GM18517 (cell line): ENCODE data around the gene PDE4B.
"Not testable (repeated sequence)": the region's sequence is repeated elsewhere in the genome, so short reads cannot be mapped to it uniquely, and the experiment has no call there.

Experiments used
- ATAC-seq: cut with Tn5 transposase; IDR thresholded peaks from one replicate; pipeline ENCODE4 v1.9.1; 2021; ENCODE audit warnings: mild to moderate bottlenecking, moderate library complexity; ENCODE audit not compliant: unreplicated experiment

Gene PDE4B

DNA sequence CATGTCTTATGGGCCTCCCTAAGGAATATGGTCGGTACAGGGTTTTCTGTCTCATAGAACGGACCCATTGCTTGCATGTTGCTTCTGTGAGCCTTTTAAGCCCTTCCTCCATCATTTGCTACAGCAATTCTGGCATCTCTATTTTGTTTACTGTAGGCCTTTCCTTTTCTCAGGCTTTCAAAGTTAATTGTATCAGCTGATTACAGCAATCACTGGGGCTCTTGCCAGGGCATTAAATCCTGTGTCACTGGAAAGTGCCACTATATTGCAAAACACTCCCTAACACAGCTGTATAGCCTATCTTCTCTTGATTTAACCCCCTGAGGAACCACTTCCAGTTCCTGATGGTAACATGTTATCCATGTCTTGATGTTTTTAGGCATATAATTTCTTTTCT is 156.5 kb downstream of the PDE4B start:
- no peak for ATAC-seq

- no peak for ATAC-seq
These were observed 157.2 kb downstream of the PDE4B start for GRCh38 chr1:65949933-65950332.

GRCh38 chr1:65952696-65953095 is 160.0 kb downstream of the PDE4B start:
- ATAC-seq = no peak

DNA sequence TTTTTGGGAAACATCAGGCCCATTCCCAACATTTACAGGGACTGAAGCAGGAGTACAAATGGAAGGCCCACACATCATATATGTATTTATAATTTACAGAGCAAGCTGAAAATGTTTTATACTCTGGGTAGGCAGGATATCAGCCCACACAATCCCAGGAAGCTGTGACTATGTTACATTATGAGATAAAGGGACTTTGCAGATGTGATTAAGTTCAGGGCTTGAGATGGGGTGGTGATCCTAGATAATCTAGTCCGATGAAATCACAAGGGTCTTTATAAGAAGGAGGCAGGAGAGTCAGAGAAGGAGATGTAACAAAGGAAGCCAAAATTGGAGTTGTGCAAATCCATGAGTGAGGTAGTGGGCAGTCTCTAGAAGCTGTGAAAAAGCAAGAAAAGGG is 160.5 kb downstream of the PDE4B start:
- ATAC-seq = no peak

DNA sequence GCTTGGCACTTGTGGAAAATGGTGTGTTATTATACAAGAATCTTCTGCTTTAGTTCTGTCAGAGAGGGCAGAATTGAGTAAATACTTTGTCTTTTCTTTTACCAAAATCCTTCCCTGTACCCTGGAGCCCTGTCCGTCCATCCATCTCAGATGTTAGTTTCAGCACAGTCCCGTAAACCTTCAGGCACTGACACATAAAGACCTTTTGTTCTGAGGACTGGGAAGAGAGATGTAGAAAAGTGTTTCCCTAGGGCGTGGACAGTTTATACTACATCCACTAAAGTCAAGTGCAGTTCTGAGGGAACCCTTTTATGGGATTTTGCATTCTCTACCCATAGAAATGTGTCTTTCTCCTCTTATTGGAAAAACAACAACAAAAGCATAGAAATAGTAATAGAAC is 162.4 kb downstream of the PDE4B start:
- no peak for ATAC-seq

GRCh38 chr1:65955503-65955902 is 162.8 kb downstream of the PDE4B start:
- ATAC-seq = no peak

DNA sequence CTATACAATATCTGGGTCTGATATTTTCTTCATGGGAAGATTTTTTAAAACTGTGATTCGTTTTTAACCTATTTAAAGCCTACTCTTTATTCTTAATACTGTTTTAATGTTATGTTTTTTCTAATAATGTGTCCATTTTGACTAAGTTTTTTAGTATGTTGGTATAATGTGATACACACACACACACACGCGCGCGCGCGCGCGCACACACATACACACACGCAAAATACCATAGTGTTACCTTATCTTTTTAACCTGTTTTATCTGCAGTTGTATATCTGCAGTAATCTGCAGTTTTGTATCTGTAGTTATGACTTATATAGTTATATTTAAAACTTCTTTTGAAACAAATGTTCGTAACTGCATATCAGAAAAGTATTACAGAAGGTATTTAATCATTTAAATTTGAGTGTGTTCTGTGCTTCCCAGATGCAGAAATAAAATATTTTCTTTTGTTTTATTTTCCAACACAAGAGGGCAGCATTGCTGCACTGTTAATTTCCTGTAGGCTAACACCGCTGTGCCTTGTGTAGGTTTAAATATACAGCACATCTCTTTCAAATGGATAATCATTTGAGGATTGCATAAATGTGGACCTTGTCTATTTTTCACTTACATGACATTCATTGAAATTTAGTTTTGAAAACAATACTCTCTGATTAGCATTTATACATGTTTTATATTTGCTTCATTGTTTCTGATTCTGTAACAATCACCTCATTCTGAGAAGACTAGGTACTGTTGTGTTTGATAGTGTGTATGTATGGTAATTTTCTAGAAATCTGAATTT is 166.1 kb downstream of the PDE4B start:
- ATAC-seq = peak; percentile 82

DNA sequence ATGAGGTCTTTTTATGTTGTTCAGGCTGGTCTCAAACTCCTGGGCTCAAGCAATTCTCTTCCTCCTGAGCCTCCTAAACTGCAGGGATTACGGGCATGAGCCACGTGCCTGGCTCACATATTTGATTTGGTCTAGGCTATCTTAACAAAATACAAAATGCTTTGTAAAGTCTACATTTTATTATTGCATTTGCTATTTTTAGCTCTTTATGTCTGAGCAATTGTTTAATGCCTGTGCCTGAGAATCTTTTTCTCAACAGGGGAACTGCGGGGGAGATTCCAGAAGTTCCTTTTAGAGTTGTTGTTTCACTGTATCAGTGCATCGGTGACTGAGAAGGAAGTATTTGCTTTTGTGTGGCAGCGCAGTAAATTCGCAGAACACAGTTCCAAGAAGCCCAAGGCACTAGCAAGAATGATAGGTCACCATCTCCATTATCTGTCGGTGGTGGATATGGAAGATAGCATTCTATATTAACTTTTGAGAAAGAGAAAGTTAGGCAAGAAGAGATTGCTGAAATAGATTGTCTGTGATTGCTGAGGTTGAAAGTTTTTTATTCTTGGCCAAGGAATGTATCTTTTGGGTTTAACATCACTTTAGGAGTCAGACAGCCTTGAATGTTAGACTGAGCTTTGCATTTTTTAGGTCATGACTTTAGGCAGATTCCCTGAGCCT is 167.3 kb downstream of the PDE4B start:
- ATAC-seq = no peak

GRCh38 chr1:65963156-65963888 is 170.6 kb downstream of the PDE4B start:
- ATAC-seq = no peak

- ATAC-seq = no peak
These were observed 171.4 kb downstream of the PDE4B start for GRCh38 chr1:65964123-65964522.

- ATAC-seq = no peak
These were observed 172.7 kb downstream of the PDE4B start for GRCh38 chr1:65965112-65965996.

- not testable (repeated sequence) for ATAC-seq
These were observed 174.8 kb downstream of the PDE4B start for GRCh38 chr1:65967492-65967891.

- no peak for ATAC-seq
These were observed 178.9 kb downstream of the PDE4B start for GRCh38 chr1:65971547-65971946.

DNA sequence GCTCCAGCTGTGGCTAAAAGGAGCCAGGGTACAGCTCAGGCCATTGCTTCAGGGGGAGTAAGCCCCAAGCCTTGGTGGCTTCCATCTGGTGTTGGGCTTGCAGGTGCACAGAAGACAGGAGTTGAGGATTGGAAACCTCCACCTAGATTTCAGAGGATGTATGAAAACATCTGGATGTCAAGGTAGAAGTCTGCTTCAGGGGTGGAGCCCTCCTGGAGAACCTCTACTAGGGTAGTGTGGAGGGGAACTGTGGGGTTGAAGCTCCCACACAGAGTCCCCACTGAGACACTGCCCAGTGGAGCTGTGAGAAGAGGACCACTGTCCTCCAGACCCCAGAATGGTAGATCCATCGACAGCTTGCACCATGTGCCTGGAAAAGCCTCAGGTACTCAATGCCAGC is 183.0 kb downstream of the PDE4B start:
- ATAC-seq = no peak

- ATAC-seq = no peak
These were observed 186.7 kb downstream of the PDE4B start for GRCh38 chr1:65979136-65980044.

DNA sequence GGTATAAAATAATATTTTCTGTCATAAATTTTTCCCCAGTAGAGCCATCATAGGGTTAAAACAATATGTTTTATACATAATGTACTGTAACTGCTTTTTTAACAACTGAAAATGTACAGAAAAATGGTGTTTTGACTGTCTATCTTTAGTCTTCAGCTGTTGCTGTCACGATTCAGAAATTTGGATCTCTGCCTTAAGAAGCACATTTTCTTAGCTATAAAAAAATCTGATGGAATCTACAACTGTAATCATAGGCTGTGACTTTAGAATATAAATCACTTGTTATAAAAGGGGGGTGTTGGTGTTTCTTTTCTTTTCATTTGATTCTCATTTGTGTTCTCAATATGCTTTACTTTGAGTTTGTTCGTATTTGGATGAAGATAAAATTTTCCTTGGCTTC is 187.5 kb downstream of the PDE4B start:
- ATAC-seq = no peak

DNA sequence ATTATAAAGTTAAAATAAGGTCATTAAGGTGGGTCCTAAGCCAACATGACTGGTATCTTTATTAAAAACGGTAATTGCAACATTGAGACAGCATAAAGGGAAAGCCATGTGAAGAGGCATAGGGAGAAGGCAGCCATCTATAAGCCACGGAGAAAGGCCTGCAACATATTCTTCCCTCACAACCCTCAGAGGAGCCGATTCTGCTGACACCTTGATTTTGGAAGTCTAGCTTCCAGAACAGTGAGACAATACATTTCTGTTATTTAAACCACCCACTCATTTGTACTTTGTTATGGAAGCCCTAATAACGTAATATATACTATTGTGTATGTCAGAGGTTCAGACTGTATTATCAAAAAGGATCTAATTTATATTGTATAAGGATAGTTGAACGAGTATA is 190.8 kb downstream of the PDE4B start:
- no peak for ATAC-seq

DNA sequence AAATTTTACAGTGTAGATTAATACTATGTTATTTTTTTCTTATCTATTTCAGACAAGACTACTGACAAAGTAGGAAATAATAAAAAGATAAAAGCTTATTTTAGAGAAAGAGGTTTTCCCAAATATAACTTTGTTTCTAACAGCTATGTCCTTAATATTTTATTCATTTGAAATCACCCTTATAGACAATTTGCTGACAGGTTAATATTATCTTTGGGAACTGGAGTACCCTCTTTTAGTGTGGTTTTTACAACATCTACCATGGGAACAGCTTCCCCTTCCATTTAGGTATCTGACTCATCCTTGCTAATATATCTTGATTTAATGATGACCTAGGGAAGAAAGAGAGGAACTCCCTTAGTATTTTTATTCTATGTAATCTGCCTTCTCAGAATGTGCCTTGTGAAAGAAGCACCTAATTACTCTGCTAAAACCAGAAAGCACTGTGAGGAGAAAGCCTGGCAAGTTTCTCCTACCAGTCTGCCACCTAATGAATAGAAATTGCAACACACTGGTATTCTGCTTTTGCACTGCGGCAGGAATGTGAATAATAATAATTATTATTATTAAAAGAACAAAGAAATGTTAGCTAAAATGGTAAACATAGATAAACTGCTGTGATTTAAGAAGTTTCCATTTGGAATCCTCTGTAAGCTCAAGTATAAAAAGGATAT is 192.8 kb downstream of the PDE4B start:
- no peak for ATAC-seq

GRCh38 chr1:65986146-65986545 is 193.5 kb downstream of the PDE4B start:
- ATAC-seq = no peak
